NB4 (cell line): ENCODE data around the gene OR2Z1.

ENCODE experiments used
- POLR2A ChIP-seq: IDR thresholded peaks from 2 replicates; pipeline ENCODE4 v1.6.1; 2011; ENCODE audit warnings: mild to moderate bottlenecking; ENCODE audit not compliant: insufficient read length; ENCODE audit errors: extremely low read depth
- TF ChIP-seq, protein P1 (sequence below): IDR thresholded peaks from one replicate; pipeline ENCODE4 v1.5.1; 2012; ENCODE audit warnings: low read depth, low read length

- TF ChIP-seq, protein P1, sequence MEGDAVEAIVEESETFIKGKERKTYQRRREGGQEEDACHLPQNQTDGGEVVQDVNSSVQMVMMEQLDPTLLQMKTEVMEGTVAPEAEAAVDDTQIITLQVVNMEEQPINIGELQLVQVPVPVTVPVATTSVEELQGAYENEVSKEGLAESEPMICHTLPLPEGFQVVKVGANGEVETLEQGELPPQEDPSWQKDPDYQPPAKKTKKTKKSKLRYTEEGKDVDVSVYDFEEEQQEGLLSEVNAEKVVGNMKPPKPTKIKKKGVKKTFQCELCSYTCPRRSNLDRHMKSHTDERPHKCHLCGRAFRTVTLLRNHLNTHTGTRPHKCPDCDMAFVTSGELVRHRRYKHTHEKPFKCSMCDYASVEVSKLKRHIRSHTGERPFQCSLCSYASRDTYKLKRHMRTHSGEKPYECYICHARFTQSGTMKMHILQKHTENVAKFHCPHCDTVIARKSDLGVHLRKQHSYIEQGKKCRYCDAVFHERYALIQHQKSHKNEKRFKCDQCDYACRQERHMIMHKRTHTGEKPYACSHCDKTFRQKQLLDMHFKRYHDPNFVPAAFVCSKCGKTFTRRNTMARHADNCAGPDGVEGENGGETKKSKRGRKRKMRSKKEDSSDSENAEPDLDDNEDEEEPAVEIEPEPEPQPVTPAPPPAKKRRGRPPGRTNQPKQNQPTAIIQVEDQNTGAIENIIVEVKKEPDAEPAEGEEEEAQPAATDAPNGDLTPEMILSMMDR, result no peak
- no peak for TF ChIP-seq POLR2A
These were observed 38.5 kb upstream of the OR2Z1 start for GRCh38 chr19:8682931-8683330.
